Panc1 (cell line): Measurements from ENCODE around the gene GATD1. TPM values are rescaled to one million over a fixed set of nuclear protein-coding genes. Genes with fewer than 3 reads are reported as not detected.

ENCODE experiments used
- ATAC-seq: fragments of 200-7000 bp; cut with Tn5 transposase; 2 replicates; pipeline ENCODE4 v1.9.1; 2020; ENCODE audit warnings: mild to moderate bottlenecking, moderate library complexity
- BruUV-seq: library from RNA; stranded (reverse); fragments of 400-500 nt; replicated peaks from 2 replicates; lab custom pipeline; 2021; lab: Mats Ljungman, UMichigan
- CTCF ChIA-PET: fragments of 300-600 bp; sonication (Branson Sonifier 250); formaldehyde crosslinking; loops from one replicate; lab custom pipeline; 2022; ENCODE audit warnings: antibody characterized with exemption; lab: Charles Lee
- POLR2A ChIA-PET: fragments of 300-600 bp; sonication (Branson Sonifier 250); formaldehyde crosslinking; loops from one replicate; lab custom pipeline; 2022; ENCODE audit warnings: antibody characterized with exemption; lab: Charles Lee
- DNase-seq: peaks from one replicate; pipeline ENCODE4 v3.0.0-alpha.2; 2010; ENCODE audit warnings: low read depth, low spot score
- H3K27ac ChIP-seq: 2 replicates; pipeline ENCODE4 v1.5.1; 2011; ENCODE audit warnings: mild to moderate bottlenecking, low read length, inconsistent platforms
- H3K27me3 ChIP-seq: fragments of 200-500 bp; sonication (Bioruptor generic); 2 replicates; pipeline ENCODE4 v1.6.0; 2014; ENCODE audit warnings: low read length, inconsistent platforms; ENCODE audit not compliant: control insufficient read depth, insufficient read depth
- H3K36me3 ChIP-seq: fragments of 200-500 bp; sonication (Bioruptor generic); 2 replicates; pipeline ENCODE4 v1.5.1; 2014; ENCODE audit warnings: inconsistent platforms, mild to moderate bottlenecking, low read length, moderate library complexity; ENCODE audit not compliant: control insufficient read depth, insufficient read depth
- H3K4me1 ChIP-seq: 2 replicates; pipeline ENCODE4 v1.5.1; 2011; ENCODE audit warnings: inconsistent platforms, mild to moderate bottlenecking, low read length, moderate library complexity; ENCODE audit not compliant: control insufficient read depth, insufficient read depth
- H3K4me3 ChIP-seq, 2 experiments: 2 replicates each; pipeline ENCODE4 v1.5.1; 2011 to 2012; ENCODE audit warnings: low read depth in 2 of 2, low read length in 2 of 2, mild to moderate bottlenecking in 2 of 2, inconsistent platforms in 1 of 2, moderate library complexity in 1 of 2
- H3K9me3 ChIP-seq: fragments of 200-500 bp; sonication (Bioruptor generic); 2 replicates; pipeline ENCODE4 v1.5.1; 2014; ENCODE audit warnings: low read depth, mild to moderate bottlenecking, inconsistent platforms, low read length, moderate library complexity; ENCODE audit not compliant: control insufficient read depth, insufficient read depth
- POLR2AphosphoS5 ChIP-seq: IDR thresholded peaks from 2 replicates; pipeline ENCODE4 v1.6.1; 2012; ENCODE audit warnings: mild to moderate bottlenecking, low read depth, low read length, moderate library complexity
- SIN3A ChIP-seq: IDR thresholded peaks from 2 replicates; pipeline ENCODE4 v1.6.1; 2012; ENCODE audit warnings: low read depth, mild to moderate bottlenecking, low read length, moderate library complexity, borderline replicate concordance; ENCODE audit not compliant: insufficient read depth
- TCF7L2 ChIP-seq: IDR thresholded peaks from 2 replicates; pipeline ENCODE4 v1.6.1; 2011; ENCODE audit warnings: mild to moderate bottlenecking, low read depth, low read length, inconsistent platforms
- in situ Hi-C: cut with HindIII; loops from 2 replicates; pipeline ENCODE4 v1.10.0; 2016; ENCODE audit warnings: low sequenced_read_pairs, low pct_unique_long_range_greater_than_20kb
- intact Hi-C: fragments of 100-400 bp; cut with micrococcal nuclease; formaldehyde crosslinking; loops from one replicate; pipeline ENCODE4 v1.10.0; 2022; ENCODE audit not compliant: unreplicated experiment
- total RNA-seq: library from RNA; stranded (reverse); gene quantifications from one replicate; pipeline ENCODE4 v1.2.1, GENCODE V29; 2021; ENCODE audit not compliant: unreplicated experiment
- TF ChIP-seq, protein P1 (sequence below), 2 experiments: IDR thresholded peaks; 2 replicates each; pipeline ENCODE4 v1.6.1; 2011 to 2012; ENCODE audit warnings: low read depth in 2 of 2, control low read depth in 1 of 2, low read length in 1 of 2, mild to moderate bottlenecking in 1 of 2, moderate library complexity in 1 of 2; ENCODE audit not compliant: insufficient read depth in 1 of 2
- TF ChIP-seq, protein P2 (sequence below): fragments of 450-650 bp; IDR thresholded peaks from 2 replicates; pipeline ENCODE4 v1.5.1; 2017; ENCODE audit warnings: mild to moderate bottlenecking

Gene GATD1
- total RNA-seq, 1 experiment from 2014 or later, result 229 TPM

DNA sequence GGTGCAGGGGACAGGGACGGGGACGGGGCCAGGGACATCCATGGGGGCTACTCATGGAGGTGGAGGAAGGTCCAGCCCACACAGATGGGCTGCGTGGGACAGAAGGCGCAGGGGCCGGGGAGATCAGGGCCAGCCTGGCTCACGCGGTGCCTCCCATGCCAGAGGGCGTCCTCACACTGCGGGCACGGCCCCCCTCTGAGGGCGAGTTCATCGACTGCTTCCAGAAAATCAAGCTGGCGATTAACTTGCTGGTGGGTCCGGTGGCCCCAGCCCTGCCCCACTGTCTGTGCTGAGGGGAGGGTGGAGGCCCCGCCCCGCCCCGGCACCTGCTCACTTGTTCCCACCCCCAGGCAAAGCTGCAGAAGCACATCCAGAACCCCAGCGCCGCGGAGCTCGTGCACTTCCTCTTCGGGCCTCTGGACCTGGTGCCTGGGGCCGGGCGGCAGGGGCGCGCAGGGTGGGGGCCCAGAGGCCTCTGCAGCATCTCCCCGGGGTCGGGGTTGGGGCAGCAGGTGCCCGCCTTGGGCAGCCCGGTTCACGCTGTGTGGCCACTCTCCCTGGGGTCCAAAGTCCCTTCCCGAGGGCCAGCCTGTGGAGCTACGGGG lies 55.4 kb downstream of the GATD1 start:
- H3K27me3 ChIP-seq, result no peaks in the 10 kb centered on the region
- in situ Hi-C loops (no loop called here), intact Hi-C loops (loop anchor here (5.0 to 10.0 kb wide), 2 partner anchors 60 to 167 kb away; no protein-coding TSS in a partner anchor)
- peaks cover 5% of the 10 kb centered on the region; the same call in 1 of the 2 replicates for H3K36me3 ChIP-seq
- DNase-seq (no peak), ATAC-seq (peak; percentile 23)
- no peaks in the 10 kb centered on the region for H3K9me3 ChIP-seq
- peaks cover 12% of the 10 kb centered on the region for H3K4me1 ChIP-seq
- ChIA-PET POLR2A (interaction anchor here (0.8 kb wide), 1 partner anchor 26 kb away, joined by 3 read pairs; the partner anchor contains the start of genes DEAF1 and TMEM80), CTCF (interaction anchor here (0.6 to 1.4 kb wide), 4 partner anchors 9 to 30 kb away, joined by 4 to 11 read pairs (median 5); no protein-coding TSS in a partner anchor)
- no peak for TF ChIP-seq POLR2AphosphoS5
- TF ChIP-seq, protein P1, sequence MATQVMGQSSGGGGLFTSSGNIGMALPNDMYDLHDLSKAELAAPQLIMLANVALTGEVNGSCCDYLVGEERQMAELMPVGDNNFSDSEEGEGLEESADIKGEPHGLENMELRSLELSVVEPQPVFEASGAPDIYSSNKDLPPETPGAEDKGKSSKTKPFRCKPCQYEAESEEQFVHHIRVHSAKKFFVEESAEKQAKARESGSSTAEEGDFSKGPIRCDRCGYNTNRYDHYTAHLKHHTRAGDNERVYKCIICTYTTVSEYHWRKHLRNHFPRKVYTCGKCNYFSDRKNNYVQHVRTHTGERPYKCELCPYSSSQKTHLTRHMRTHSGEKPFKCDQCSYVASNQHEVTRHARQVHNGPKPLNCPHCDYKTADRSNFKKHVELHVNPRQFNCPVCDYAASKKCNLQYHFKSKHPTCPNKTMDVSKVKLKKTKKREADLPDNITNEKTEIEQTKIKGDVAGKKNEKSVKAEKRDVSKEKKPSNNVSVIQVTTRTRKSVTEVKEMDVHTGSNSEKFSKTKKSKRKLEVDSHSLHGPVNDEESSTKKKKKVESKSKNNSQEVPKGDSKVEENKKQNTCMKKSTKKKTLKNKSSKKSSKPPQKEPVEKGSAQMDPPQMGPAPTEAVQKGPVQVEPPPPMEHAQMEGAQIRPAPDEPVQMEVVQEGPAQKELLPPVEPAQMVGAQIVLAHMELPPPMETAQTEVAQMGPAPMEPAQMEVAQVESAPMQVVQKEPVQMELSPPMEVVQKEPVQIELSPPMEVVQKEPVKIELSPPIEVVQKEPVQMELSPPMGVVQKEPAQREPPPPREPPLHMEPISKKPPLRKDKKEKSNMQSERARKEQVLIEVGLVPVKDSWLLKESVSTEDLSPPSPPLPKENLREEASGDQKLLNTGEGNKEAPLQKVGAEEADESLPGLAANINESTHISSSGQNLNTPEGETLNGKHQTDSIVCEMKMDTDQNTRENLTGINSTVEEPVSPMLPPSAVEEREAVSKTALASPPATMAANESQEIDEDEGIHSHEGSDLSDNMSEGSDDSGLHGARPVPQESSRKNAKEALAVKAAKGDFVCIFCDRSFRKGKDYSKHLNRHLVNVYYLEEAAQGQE (IDR thresholded peaks at IDR 0.05; ENCODE audit: insufficient read depth in 1 of 2, low read depth in 2 of 2, low read length in 1 of 2), result no peak
- TF ChIP-seq, protein P2, sequence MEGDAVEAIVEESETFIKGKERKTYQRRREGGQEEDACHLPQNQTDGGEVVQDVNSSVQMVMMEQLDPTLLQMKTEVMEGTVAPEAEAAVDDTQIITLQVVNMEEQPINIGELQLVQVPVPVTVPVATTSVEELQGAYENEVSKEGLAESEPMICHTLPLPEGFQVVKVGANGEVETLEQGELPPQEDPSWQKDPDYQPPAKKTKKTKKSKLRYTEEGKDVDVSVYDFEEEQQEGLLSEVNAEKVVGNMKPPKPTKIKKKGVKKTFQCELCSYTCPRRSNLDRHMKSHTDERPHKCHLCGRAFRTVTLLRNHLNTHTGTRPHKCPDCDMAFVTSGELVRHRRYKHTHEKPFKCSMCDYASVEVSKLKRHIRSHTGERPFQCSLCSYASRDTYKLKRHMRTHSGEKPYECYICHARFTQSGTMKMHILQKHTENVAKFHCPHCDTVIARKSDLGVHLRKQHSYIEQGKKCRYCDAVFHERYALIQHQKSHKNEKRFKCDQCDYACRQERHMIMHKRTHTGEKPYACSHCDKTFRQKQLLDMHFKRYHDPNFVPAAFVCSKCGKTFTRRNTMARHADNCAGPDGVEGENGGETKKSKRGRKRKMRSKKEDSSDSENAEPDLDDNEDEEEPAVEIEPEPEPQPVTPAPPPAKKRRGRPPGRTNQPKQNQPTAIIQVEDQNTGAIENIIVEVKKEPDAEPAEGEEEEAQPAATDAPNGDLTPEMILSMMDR, result no peak
- TF ChIP-seq TCF7L2, result no peak
- no peak for TF ChIP-seq SIN3A
- BruUV-seq, result no TSS peak
- no peak overlapping the region for H3K27ac ChIP-seq
- H3K4me3 ChIP-seq, result no peak overlapping the region

DNA sequence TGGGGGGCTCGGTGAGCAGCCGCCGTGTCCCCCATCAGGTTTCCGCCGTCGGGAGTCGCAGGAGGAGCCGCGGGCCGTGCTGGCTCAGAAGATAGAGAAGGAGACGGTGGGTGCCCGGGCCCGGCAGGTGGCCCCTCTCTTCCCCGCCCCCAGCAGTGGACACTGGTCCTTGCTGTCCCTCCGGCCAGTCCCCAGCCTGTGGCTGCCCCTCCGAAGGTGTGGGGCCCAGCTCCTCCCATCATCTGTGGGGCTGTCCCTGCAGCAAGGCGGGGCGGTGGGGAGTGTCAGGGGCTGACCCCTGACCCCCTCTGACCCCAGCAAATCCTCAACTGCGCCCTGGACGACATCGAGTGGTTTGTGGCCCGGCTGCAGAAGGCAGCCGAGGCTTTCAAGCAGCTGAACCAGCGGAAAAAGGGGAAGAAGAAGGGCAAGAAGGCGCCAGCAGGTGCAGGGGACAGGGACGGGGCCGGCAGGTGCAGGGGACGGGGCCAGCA lies 56.0 kb downstream of the GATD1 start:
- DNase-seq (no peak), ATAC-seq (no peak)
- Histone ChIP-seq H3K4me1 (peaks cover 6% of the 10 kb centered on the region), H3K36me3 (peaks cover 5% of the 10 kb centered on the region; the same call in 1 of the 2 replicates), H3K27me3 (no peaks in the 10 kb centered on the region), H3K4me3 (no peak overlapping the region), H3K27ac (no peak overlapping the region), H3K9me3 (no peaks in the 10 kb centered on the region)
- intact Hi-C loops, result loop anchor here (5.0 to 10.0 kb wide), 2 partner anchors 59 to 166 kb away; no protein-coding TSS in a partner anchor
- ChIA-PET POLR2A (interaction anchor here (0.8 kb wide), 1 partner anchor 26 kb away, joined by 3 read pairs; the partner anchor contains the start of genes DEAF1 and TMEM80), CTCF (interaction anchor here (1.0 to 1.4 kb wide), 2 partner anchors 14 to 17 kb away, joined by 4 to 5 read pairs; no protein-coding TSS in a partner anchor)
- TSS peak; percentile 61 for BruUV-seq
- no peak for TF ChIP-seq POLR2AphosphoS5
- no peak for TF ChIP-seq SIN3A
- TF ChIP-seq, protein P2, result no peak
- TF ChIP-seq, protein P1 (IDR thresholded peaks at IDR 0.05; ENCODE audit: insufficient read depth in 1 of 2, low read depth in 2 of 2, low read length in 1 of 2), result no peak
- TF ChIP-seq TCF7L2, result no peak
- in situ Hi-C loops, result no loop called here
